LoVo (cell line): ENCODE results near the gene POU3F1.
A peak's percentile ranks its signal among the peaks of the same experiment; 100 is the strongest.

Experiments used
- DNase-seq: peaks from one replicate; pipeline ENCODE4 v3.0.0-alpha.2; 2016; ENCODE audit warnings: low spot score

Gene POU3F1

DNA sequence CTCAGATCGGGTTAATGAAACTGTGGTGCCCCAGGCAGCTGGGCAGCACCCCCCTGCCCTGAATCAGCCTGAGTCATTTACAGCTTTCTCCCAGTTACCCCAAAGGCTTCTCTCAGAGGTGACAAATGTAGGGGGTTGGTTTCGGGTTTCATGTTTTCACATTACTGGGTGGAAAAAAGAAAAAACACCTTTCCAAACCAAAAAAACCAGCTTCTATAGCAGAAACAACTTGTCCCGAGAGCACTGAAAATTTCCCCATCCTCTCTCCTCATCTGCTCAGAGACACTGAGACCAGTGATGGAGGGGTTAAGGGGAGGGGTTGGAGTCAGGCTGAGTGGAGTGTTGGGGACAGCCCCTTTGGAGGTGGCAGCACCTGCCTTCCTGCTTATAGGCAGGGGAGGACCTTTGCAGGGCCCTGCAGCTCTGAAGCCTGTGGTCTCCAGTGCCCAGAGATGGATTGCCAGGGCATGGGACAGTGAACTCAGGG is 18.4 kb downstream of the POU3F1 start:
- no peak for DNase-seq

DNA sequence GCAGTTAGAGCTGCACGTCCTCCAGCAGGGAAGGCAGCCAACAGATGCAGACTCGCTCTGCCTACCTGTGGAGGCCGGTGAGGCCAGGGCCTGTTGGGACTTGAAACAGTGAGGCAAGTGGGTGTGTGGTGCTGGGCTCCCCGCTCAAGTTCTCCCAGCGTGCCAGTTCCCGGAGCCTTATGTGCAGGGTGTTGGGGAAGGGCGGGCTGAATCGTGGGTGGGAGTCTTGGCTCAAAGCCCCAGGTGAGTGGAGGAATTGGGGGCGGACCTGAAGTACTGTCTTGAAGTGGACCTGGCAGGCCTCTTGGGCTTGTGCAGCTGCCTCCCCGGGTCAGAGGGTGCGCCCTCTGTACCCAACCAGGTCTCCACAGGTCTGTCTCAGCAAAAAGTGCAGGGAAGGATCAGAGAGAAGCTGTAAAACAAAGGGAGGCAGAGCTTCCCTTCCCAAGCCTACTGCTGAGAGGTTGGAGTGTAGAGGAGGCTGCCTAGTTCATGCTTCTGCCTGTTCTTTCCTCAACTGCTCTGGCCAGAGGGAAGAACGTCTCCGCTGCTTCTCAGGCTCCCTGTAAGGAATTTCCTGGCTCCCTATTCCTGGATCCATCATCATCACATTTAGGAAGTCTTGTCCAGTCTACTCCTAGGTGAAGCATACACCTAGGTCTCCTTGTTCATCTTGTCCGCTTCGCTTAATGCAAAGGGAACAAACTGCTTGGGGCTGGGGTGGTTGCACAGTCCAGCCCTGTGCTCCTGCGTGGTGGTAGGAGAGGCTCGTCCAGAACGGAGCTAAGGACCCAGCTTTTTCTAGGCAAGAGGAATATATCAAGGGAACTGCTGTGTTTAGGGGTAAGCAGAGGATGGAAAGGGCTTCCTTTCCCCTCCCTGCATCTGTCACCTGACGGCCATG is 19.1 kb downstream of the POU3F1 start:
- DNase-seq = no peak

DNA sequence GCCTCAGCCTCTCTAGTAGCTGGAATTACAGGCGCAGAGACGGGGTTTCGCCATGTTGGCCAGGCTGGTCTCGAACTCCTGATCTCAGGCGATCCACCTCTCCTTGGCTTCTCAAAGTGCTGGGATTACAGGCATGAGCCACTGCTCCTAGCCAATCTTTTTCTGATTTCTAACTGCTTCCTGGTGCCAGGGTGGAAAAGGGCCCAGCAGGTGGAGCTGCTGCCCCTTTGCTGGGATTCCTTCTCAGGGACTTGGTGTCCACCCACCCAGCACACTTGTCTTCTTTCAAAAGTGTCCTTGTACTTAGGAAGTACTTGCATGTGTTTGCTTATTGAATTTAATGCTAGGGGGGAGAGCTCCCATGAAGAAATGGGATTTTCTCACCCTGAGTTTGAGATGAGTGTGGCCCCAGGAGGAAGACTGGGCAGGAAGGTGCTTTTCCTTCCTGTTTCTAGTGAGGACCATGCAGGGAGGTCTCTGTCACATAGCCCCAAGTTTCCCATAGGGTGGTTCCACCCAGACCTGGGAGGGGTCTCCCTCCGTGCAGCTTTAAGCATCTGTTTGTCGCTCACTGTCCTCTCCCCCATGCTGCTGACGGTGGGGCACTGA is 19.9 kb downstream of the POU3F1 start:
- DNase-seq = no peak

DNA sequence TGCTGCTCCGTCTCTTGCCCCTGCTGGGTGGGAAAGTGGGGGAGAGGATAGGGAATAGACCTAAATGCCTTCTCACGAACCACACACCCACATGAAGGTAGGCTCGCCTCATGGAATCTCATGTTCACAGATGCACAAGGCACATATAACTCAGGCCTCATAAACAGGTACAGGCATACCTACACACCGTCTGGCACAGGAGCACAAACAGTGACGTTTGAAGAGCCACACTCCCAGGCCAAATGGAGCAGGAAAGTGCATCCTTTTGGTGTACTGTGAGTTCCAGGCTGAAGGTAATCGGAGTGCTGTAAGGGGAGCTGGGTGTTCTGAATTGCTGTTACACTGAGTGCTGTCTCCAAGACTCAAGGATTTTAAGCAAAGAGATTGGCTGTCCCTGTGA is 20.9 kb downstream of the POU3F1 start:
- no peak for DNase-seq

DNA sequence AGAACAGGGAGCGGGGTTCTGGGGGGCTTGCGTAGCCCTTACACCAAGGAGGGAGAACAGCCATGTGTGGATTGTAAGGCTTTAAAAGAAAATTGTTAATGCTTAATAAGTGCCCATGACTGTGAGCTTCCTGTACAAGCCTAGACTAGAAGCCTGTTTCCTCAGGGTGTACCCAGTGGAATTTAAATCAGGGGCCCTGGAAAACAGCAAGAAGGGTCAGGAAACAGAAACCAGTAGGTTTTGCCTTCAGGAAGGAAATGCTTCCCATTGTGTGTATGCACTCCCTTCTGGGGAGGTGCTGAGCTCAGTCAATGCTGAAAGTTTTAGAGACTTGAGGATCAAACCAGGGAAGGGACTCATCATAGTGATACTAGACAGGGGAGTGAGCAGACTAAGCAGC is 21.4 kb downstream of the POU3F1 start:
- no peak for DNase-seq

DNA sequence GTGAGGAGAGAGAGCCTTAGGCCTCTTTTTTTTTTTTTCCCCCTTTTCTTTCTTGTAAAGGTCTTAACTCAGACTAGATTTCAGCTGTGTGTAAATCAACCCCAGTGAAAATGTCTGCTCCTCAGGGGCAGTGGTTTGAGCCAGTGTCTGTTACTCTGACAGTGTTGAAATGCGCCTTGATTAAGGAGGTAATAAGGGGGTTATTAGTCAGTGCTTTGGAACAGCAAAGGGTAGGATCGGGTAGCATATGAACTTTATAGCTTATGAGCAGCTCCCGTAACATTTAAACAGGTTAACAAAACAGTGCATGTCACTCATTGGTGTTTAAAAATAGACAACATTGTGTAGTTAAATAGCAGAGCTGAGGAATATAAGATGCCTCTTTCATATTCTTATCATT is 23.8 kb downstream of the POU3F1 start:
- DNase-seq = no peak

DNA sequence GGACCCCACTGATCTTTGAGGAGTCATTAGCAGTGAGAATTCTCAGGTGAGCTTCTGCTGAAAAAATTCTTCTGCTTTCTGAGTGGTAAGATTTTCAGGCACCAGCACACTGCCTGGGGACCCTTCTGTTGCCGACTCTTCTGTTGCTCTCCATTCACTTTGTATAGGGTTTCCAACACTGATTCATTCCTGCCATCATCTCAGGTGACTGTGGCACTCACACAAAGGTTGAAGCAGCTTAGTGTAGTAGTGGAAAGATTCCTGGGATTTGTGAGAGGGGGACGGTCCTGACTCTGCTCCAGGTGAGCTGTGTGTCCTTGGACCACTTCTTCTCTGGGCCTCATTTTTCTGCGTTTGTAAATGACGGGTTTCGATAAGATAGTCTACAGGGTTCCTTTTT is 24.6 kb downstream of the POU3F1 start:
- DNase-seq = no peak

DNA sequence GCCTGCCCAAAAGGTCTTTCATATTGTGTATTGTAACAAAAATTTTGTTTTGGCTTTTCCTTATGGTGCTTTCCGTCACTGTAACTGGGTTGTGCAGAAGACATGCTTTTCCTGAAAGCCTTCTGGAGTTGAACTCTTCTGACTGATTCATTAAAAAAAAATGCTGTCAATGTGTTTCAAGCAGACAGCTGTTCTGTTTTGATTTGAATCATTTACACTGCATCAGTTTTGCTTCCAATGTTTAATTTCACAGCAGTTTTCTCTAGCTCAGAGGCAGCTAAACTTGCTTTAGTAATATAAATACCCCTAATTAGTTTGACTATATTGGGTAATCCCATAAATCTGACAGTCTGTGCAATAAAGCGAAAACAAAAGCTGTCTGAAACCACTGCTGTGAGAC is 26.2 kb downstream of the POU3F1 start:
- no peak for DNase-seq

DNA sequence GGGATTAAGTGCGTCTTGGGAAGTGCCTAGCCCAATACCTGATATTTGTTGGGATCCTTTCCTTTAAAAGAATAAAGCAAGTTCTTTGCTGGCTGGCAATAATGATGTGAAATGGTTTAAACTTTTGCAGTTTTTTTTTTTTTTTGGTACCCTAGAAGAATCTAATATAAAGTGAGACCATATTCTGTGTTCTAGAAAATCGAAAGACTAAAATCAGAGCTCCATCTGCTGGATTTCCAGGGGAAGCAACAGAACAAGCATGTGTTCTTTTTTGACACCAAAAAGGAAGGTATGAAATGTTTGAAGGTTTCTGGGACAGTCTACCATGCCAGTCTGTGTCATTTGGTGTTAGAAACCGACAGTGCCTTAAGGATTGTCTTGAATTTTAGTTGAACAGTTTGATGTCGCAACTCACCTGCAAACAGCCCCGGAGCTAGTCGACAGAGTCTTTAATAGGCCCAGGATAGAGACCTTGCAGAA is 27.7 kb downstream of the POU3F1 start:
- no peak for DNase-seq

DNA sequence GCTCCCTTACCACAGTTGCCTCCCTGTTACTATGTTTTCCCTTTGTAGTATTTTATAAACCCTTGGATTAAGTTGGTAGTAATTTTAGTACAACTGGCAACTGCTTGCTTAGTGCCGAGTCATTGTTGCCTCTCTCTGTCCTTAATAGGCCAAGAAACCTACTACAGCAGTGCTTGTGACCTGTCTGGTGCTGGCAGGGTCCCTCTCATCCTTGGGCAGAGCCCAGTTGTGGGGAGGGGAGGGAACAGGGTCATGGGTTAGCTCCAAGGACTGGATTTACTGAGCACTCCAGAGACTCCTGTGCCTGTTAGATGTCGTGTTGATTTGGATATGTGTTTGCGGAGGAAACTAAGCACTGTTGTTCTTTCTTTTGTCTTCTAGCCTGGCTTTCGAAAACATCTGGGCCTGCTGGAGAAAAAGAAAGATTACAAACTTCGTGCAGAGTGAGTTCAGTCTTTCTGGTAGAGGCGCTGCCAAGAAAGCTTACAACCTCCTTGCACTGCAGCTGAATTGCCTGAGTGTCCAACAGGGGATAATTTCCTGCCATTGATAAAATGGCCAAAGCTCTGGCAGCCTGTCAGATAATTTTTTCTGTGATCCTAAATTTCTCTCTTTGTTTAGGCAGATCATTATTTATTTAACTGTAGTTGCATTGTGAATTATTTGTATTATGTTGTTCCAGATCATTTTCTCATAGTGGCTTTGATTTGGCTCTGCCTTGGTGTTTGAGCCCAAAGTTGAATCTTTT is 30.4 kb downstream of the POU3F1 start:
- DNase-seq = no peak

DNA sequence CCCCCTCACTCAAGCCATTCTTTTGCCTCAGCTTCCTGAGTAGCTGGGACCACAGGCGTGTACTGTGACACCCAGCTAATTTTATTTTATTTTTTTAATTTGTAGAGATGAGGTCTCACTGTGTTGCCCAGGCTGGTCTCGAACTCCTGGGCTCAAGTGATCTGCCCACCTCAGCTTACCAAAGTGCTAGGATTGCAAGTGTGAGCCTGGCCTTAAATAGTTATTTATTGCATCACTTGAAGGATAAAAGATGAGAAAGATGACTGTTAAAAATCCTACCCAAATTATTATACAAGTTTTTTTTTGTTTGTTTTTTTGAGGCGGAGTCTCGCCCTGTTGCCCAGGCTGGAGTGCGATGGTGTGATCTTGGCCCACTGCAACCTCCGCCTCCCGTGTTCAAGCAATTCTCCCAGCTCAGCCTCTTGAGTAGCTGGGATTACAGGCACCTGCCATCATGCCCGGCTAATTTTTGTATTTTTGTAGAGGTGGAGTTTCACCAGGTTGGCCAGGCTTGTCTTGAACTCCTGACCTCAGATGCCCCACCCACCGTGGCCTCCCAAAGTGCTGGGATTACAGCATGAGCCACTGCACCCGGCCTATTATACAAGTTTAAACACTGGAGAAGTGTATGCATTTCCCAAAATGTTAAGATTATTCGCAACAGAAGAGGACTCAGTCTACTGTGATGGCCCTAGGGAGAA is 31.7 kb downstream of the POU3F1 start:
- DNase-seq = no peak

DNA sequence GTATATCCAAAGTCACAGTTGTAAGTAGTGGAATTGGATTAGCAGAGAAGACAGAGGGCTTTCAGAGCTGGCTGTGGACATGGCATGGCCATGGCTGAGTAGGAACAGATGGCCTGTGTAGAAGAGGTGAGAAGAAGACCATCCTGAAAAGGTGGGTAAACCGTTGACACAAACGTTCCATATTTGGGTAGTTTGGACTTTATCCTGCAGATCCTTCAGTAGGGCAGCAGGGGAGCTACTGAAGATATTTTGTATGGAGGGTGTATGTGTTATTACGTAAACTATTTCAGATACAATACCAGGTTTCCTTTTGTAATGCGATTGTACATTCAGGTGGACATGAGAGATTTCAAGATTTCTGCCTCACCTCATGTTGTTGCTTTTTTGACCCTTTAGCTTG is 32.4 kb downstream of the POU3F1 start:
- DNase-seq = no peak

DNA sequence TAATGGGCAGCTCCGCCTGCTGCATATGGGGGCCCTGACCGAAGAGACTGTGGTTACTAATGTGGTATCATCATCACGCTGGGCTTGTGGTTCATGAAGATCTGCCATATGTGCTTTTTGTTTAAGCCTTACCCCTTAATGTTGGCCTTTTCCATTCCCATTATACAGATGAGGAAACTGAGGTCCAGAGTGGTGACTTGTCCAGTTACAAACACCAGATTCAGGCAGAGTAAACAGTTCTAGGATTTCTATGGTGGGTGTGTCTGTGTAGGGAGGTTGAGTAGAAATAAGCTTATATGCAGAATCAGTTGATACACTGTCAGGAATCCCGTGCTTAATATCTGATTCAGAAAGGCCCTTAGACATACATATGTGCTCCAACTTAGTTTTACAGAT is 33.4 kb downstream of the POU3F1 start:
- DNase-seq = no peak

DNA sequence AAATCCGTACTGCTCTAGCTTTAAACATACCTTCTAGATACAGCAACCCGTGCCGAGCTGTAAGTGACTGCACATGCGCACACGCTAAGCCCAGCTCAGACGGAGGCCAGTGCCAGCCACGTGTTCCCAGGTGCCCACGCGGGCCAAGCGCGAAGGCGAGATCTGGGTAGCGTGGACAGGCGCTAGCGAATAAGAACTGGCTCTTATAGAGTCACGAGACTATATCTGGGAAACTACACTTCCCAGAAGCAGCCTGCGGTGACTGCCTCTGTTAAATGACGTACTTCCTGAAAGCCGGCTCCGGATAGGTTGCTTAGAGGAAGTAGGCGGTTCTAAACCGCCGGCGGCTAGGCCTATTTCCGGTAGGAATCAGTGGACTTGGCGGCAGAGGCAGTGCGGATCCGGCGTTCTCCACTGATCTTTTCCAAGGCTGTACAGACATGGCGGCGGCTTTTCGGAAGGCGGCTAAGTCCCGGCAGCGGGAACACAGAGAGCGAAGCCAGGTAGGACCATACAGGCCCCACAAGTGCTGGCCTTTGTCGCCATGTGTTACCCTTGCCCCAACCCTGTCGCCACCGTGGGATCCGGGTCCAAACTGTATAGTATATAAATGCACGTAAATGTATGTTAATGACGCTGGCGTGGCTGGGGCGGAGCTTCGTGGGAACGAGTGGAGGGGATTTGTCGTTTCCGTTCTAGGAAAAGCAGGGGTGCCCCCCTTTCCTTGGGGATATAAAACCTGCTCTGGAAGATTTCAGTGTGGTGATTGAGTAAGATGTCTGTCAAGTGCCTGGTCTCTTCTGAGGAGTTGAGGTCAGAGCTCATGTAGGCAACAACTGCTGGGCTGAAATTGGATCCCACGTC is 34.0 kb downstream of the POU3F1 start, which contains the start of gene UTP11:
Gene UTP11 (plus strand): TSS at position 372 of the 864 bp plus-strand sequence. CDS start 69 bp downstream, at position 441.
- DNase-seq = peak; percentile 98

DNA sequence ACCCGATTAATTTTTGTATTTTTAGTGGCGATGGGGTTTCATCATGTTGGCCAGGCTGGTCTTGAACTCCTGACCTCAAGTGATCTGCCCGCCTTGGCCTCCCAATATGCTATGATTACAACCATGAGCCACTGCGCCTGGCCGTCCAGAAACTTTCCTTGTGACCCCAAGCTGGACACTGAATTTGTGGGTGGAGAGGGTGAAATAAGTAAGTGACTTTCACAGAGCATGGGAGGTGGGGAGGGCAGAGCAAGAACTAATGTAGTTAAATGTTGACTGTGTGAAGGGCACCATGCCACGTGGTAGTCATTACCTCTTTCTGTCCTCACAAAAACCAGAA is 36.8 kb downstream of the POU3F1 start:
- DNase-seq = no peak

DNA sequence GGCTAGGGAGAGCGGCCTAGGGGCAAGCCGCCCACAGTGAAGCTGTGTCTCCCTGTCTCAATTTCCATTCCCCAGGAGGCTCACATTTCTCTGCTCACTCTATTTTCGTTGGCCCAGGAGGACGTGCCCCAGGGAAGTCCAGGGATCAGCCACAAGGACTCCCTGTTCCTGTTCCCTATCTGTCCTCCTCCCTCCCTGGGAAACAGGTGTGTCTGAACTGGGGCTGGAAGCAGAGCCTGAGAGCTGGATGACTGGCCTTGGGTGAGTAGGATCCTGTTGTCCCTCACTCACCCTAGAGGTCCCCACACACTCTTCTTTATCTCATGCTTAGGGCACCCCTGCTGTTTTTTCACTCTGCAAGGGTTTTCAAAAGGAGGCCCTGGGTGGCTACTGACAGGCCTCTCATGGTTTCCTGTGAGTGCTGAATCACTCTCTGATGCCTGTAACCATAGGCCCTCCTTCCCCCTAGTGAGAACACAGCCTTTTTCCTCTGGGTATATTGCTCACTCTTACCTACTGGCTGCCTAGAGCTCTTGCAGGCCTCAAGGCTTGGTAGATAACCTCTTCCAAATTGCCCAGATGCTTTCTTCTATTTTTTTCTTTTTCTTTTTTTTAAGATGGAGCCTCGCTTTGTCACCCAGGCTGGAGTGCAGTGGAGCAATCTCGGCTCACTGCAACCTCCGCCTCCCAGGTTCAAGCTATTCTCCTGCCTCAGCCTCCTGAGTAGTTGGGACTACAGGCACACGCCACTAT is 37.3 kb downstream of the POU3F1 start:
- DNase-seq = no peak

DNA sequence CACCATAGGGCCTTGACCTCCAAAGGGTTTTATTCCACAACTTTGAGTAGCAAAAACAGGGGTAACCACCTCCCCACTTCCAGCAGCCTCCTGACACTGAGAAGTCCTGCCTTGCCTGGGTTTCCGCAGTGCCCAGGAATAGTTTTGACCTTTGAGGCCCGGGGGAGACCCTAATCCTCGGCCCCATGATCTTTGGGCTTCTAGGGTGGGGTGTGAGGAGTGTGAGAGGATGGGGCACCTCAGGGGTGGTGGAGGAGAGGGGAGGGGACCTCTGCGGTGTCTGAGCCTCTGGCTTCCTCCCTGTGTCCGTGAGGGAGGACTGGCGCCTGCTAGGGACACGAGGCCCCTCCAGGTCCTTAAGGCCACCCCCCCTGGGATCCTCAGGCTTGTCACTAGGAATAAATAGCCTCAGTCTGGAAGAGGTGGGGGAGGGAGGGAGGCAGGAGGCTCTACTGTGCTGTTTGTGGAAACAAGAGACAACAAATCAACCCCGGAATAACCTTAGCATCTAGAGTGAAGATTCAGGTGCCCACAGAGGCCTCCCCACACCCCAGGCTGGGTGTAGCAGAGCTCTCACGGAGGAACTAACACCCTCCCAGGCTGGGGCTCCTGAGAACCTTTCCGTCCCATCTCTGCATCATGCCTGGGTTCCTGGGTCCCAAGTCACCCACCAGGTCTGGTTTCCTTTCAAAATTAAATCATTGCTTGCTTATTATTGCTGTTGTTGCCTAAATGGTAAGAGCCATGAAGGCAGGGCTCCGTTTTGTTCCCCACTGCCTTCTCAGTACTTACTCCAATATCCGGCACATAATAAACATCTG is 40.4 kb downstream of the POU3F1 start:
- DNase-seq = no peak

DNA sequence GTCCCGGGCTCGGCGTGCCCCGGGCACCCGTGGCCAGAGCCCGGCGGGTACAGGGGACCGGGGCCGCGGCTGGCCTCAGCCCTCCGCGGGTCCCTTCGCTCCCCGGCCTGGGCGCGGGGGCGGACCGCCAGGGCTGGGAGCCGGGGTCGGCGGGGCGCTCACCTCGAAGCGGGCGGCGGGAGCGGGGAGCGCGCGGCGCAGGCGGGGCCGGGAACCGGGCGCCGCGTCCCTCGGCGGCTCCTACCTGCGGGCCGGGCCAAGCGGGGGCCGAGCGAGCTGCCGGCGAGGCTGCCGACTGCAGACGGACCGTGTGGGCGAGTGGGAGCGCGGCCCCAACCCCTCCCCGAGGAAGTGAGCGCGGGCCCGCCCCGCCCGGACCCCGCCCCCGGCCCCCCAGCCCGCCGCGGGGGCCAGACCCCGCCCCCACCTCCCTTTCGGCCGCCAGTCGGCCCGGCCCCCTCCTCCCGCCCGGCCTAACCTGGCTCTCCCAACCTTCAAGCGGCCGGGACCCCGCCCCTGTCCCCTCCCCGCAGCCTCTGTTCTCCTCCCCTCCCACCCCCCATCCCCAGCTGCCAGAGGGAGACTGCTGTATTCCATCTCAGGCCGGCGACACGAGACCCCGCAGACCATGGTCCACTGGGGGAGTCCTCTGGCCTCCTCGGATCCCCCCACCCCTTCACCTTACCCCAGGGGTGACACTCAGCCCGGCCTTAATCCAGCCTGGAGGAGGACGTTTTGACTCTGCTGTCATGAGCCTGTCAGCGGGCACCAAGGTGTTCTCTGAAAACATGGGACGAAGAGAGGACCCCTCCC is 41.2 kb downstream of the POU3F1 start, which contains the start of gene FHL3:
Gene FHL3 (minus strand): TSS at position 320 of the 813 bp plus-strand sequence. CDS start 6,102 bp downstream, outside the sequence.
- peak; percentile 40 for DNase-seq
